Thyroid gland (tissue), 4 donors: ENCODE measurements around the gene GALNT17. TPM values are rescaled to one million over a fixed set of nuclear protein-coding genes. Genes with fewer than 3 reads are reported as not detected.

Experiments used
- DNase-seq, 2 donors: peaks; one replicate each; pipeline ENCODE4 v3.0.0-alpha.2; 2019
- H3K27ac ChIP-seq, 3 donors: fragments of 200-600 bp; sonication (generic); 1 replicate in 2 of 3; 2 replicates in 1 of 3; pipeline ENCODE4 v1.5.1; 2016 to 2019; ENCODE audit warnings: mild to moderate bottlenecking in 1 of 3, moderate library complexity in 1 of 3
- H3K27me3 ChIP-seq: fragments of 200-600 bp; sonication (generic); one replicate; pipeline ENCODE4 v1.5.1; 2019
- H3K36me3 ChIP-seq, 2 donors: fragments of 200-600 bp; sonication (generic); one replicate each; pipeline ENCODE4 v1.5.1; 2016 to 2019
- H3K4me1 ChIP-seq, 2 donors: fragments of 200-600 bp; sonication (generic); one replicate each; pipeline ENCODE4 v1.5.1; 2017 to 2019
- H3K4me3 ChIP-seq, 3 donors: fragments of 200-600 bp; sonication (generic); replicated peaks in 1 of 3; 1 replicate in 2 of 3; 2 replicates in 1 of 3; pipeline ENCODE4 v1.5.1; 2016; ENCODE audit warnings: mild to moderate bottlenecking in 1 of 3
- H3K9me3 ChIP-seq: fragments of 200-600 bp; sonication (generic); one replicate; pipeline ENCODE4 v1.5.1; 2017
- POLR2A ChIP-seq, 2 donors: fragments of 450-650 bp; IDR thresholded peaks; one replicate each; pipeline ENCODE4 v1.6.1; 2017; ENCODE audit warnings: antibody characterized with exemption in 2 of 2, mild to moderate bottlenecking in 2 of 2, moderate library complexity in 1 of 2
- WGBS, 2 donors: methylation state at CpG; one replicate each; pipeline ENCODE4 v1.1.5; 2017; 5-methylcytosine and 5-hydroxymethylcytosine counted together
- intact Hi-C: fragments of 100-400 bp; cut with DNase I; formaldehyde crosslinking; loops from one replicate; pipeline ENCODE4 v1.15.1; 2023
- total RNA-seq, 4 donors: library from RNA; depleted of rRNA; stranded (reverse); fragments of >200 nt; gene quantifications; one replicate each; pipeline ENCODE4 v1.2.3, GENCODE V29; 2016
- TF ChIP-seq, protein P1 (sequence below), 6 experiments: fragments of 200-600 bp in 3 of 6; fragments of 450-650 bp in 3 of 6; sonication (generic) in 3 of 6; IDR thresholded peaks; one replicate each; pipeline ENCODE4 v1.5.1; 2016 to 2019; ENCODE audit warnings: antibody characterized with exemption in 6 of 6, mild to moderate bottlenecking in 2 of 6, inconsistent platforms in 1 of 6, moderate library complexity in 1 of 6

GALNT17 gene
- total RNA-seq, 4 donors from 2014 or later = 5.8 to 63.8 (median 37.1) TPM

- no peak for DNase-seq
- 73 to 75% methylated on average over 14 of the region's 14 CpGs for WGBS, 2 donors
- intact Hi-C loops = no loop called here
- Histone ChIP-seq H3K4me1 (no peaks in the 10 kb centered on the region), H3K36me3 (no peaks in the 10 kb centered on the region), H3K27ac (no peak overlapping the region), H3K4me3 (no peak overlapping the region), H3K9me3 (no peaks in the 10 kb centered on the region), H3K27me3 (no peaks in the 10 kb centered on the region)
- no peak for TF ChIP-seq POLR2A (IDR thresholded peaks at IDR 0.05)
- TF ChIP-seq, protein P1, sequence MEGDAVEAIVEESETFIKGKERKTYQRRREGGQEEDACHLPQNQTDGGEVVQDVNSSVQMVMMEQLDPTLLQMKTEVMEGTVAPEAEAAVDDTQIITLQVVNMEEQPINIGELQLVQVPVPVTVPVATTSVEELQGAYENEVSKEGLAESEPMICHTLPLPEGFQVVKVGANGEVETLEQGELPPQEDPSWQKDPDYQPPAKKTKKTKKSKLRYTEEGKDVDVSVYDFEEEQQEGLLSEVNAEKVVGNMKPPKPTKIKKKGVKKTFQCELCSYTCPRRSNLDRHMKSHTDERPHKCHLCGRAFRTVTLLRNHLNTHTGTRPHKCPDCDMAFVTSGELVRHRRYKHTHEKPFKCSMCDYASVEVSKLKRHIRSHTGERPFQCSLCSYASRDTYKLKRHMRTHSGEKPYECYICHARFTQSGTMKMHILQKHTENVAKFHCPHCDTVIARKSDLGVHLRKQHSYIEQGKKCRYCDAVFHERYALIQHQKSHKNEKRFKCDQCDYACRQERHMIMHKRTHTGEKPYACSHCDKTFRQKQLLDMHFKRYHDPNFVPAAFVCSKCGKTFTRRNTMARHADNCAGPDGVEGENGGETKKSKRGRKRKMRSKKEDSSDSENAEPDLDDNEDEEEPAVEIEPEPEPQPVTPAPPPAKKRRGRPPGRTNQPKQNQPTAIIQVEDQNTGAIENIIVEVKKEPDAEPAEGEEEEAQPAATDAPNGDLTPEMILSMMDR (IDR thresholded peaks at IDR 0.05) = no peak
These were observed 376.0 kb downstream of the GALNT17 start for GRCh38 chr7:71507680-71508602.

DNA sequence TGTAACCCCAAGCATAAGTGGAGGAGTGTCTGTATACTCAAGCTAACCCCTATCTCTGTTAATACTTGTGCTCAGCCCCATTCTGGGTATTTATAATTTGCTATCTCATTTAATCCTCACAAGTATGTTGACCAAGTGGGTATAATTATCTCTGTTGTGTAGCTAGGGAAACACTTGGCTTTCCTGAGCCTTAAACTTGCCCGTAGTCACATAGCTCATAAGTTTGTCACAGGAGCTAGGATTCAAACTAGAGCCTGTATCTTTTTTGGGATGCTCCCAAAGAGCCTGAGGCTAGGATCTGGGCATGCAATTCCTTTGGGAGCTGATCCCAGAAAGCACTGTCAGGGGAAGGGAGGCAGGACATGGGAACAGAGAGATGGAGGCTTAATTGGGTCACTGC, 377.4 kb downstream of the GALNT17 start:
- no peaks in the 10 kb centered on the region for H3K4me1 ChIP-seq
- no peaks in the 10 kb centered on the region for H3K9me3 ChIP-seq
- no peak for DNase-seq
- H3K27ac ChIP-seq = no peak overlapping the region
- intact Hi-C loops = no loop called here
- no peak overlapping the region for H3K4me3 ChIP-seq
- WGBS, 2 donors = 81 to 86% methylated on average over 1 of the region's 1 CpG
- H3K36me3 ChIP-seq = no peaks in the 10 kb centered on the region
- TF ChIP-seq, protein P1 (IDR thresholded peaks at IDR 0.05) = no peak
- TF ChIP-seq POLR2A (IDR thresholded peaks at IDR 0.05) = no peak
- no peaks in the 10 kb centered on the region for H3K27me3 ChIP-seq

- DNase-seq = no peak
- H3K4me3 ChIP-seq = no peak overlapping the region
- no peak for TF ChIP-seq POLR2A (IDR thresholded peaks at IDR 0.05)
- TF ChIP-seq, protein P1 (IDR thresholded peaks at IDR 0.05) = no peak
- intact Hi-C loops = no loop called here
- no peaks in the 10 kb centered on the region for H3K4me1 ChIP-seq
- H3K9me3 ChIP-seq = no peaks in the 10 kb centered on the region
- H3K36me3 ChIP-seq = no peaks in the 10 kb centered on the region
- H3K27me3 ChIP-seq = no peaks in the 10 kb centered on the region
- H3K27ac ChIP-seq = no peak overlapping the region
- 88% methylated on average over 3 of the region's 3 CpGs for WGBS, 2 donors
These were observed 379.4 kb downstream of the GALNT17 start for GRCh38 chr7:71511361-71511807.

DNA sequence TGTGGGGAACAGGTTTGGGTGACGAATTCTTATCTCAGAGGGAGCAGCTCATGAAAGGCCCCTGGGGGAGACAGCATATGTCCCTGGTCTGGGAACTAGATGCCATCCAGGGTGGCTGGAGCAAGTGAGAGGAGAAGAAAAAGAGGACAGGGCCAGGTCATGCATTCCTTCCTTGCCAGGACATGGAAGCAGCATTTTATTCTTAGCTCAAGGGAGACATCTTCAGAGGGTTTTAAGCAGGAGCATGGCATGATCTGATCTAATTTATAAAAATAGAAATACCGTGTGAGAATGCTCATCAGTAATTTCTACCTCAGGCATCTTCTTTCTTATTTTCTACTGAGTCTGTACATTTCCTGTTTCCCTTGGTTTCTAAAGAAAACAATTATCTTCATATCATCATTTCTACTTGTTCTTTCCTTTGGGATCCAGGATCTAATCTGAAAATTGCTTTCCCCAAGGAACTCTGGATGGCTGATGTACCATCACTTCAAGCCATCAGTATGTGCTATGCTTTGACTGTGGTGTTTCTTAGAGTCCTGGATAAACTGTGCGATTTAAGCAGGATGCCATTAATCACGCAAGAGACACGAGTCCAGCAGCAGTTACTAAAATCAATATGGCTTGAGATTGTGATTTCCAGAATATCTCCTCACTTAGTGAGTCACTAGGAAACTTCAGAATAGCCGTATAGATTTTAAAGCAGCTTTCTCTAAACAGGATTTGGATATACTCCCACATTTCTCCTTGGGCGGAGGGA, 386.2 kb downstream of the GALNT17 start:
- Histone ChIP-seq H3K27me3 (no peaks in the 10 kb centered on the region), H3K27ac (no peak overlapping the region), H3K4me1 (no peaks in the 10 kb centered on the region), H3K9me3 (no peaks in the 10 kb centered on the region), H3K4me3 (no peak overlapping the region), H3K36me3 (no peaks in the 10 kb centered on the region)
- no peak for DNase-seq
- intact Hi-C loops = no loop called here
- TF ChIP-seq, protein P1 (IDR thresholded peaks at IDR 0.05) = no peak
- no peak for TF ChIP-seq POLR2A (IDR thresholded peaks at IDR 0.05)
- WGBS, 2 donors = 80 to 90% methylated on average over 7 of the region's 7 CpGs
